GM19240 (cell line): ENCODE results near the gene FIZ1.

ENCODE experiments used
- DNase-seq: peaks from one replicate; pipeline ENCODE4 v3.0.0; 2011; ENCODE audit warnings: low spot score; ENCODE audit not compliant: insufficient read length

Gene FIZ1, protein sequence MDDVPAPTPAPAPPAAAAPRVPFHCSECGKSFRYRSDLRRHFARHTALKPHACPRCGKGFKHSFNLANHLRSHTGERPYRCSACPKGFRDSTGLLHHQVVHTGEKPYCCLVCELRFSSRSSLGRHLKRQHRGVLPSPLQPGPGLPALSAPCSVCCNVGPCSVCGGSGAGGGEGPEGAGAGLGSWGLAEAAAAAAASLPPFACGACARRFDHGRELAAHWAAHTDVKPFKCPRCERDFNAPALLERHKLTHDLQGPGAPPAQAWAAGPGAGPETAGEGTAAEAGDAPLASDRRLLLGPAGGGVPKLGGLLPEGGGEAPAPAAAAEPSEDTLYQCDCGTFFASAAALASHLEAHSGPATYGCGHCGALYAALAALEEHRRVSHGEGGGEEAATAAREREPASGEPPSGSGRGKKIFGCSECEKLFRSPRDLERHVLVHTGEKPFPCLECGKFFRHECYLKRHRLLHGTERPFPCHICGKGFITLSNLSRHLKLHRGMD

GRCh38 chr19:55599468-55599841, at the start of gene FIZ1:
TSS of gene FIZ1 (minus strand) at chr19:55599517. CDS start at chr19:55597865, 1,652 bp downstream.
- peak; percentile 85 for DNase-seq

- no peak for DNase-seq
These were observed 49.4 kb upstream of the FIZ1 start for GRCh38 chr19:55648585-55649267.

GRCh38 chr19:55647732-55648584, 48.6 kb upstream of the FIZ1 start, which contains the start of gene CCDC106:
TSS of gene CCDC106 (plus strand) at chr19:55648212. CDS start at chr19:55649047, 835 bp downstream.
- DNase-seq = no peak

- DNase-seq = no peak
These were observed 47.8 kb upstream of the FIZ1 start for GRCh38 chr19:55646889-55647731.

GRCh38 chr19:55645512-55645881, 46.2 kb upstream of the FIZ1 start:
- DNase-seq = no peak

- no peak for DNase-seq
These were observed 45.7 kb upstream of the FIZ1 start for GRCh38 chr19:55644842-55645511.

GRCh38 chr19:55644191-55644833, 45.0 kb upstream of the FIZ1 start:
- no peak for DNase-seq

GRCh38 chr19:55643887-55644176, 44.5 kb upstream of the FIZ1 start:
- no peak for DNase-seq

DNA sequence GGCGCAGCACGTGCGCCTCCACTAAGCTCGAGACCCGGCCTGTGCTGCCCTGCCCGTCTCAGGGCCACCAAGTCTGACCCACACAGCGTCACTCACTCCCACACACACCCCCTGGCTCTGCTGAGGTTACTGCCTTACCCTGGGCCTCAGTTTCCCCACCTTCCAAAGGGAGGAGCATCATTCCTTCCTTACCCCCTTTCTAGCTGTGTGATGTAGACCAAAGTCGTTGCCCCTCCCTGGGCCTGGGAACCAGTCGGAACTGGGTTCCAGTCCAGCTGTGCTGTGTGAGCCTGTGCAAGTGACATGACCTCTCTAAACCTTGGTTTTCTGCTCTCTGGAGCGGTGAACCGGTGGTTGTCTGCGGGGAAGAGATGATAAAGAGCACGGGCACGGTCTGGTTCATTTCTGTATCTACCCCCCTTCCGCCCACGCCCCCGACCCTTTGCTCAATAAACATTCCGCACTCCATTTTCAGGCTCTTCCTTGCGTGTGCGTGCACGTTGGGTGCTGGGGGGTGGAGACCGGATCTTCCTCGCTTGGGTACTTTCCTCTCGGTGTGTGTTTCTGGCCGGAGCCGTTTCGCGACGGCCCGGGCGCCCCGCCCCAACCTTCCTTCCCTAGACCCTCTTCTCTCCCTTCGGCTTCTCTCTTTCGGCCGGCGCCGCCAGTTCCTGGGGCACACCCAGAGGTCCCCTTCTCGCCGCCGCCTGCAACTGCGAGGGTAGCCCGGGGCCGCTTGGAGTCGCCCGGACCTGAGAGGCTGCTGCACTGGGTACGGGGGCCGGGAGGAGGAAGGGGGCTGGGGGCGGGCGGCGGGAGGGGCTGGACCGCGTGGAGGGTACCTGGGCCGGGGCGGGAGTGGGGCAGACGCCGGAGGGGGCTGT, 43.9 kb upstream of the FIZ1 start, which contains the start of gene ZNF581:
Gene ZNF581, plus strand, starts transcription at position 647 of the 884 bp plus-strand sequence. CDS start 923 bp downstream, outside the sequence.
- peak; percentile 82 for DNase-seq

- no peak for DNase-seq
These were observed 43.1 kb upstream of the FIZ1 start for GRCh38 chr19:55642153-55643002.

GRCh38 chr19:55641426-55642152, 42.3 kb upstream of the FIZ1 start:
- DNase-seq = no peak

- DNase-seq = no peak
These were observed 41.5 kb upstream of the FIZ1 start, which contains the start of gene ZNF580 for GRCh38 chr19:55640577-55641425. TSS of gene ZNF580 (plus strand) at chr19:55641002. CDS start at chr19:55642509, 1,507 bp downstream.

- DNase-seq = no peak
These were observed 40.8 kb upstream of the FIZ1 start for GRCh38 chr19:55640043-55640576.

GRCh38 chr19:55638864-55639359, 39.6 kb upstream of the FIZ1 start:
- DNase-seq = no peak

- DNase-seq = no peak
These were observed 38.2 kb upstream of the FIZ1 start for GRCh38 chr19:55637534-55637933.

- no peak for DNase-seq
These were observed 37.4 kb upstream of the FIZ1 start for GRCh38 chr19:55636723-55637122.
